Omental fat pad (tissue), 4 donors: ENCODE measurements around the gene PRKCZ. TPM values are rescaled to one million over a fixed set of nuclear protein-coding genes. Genes with fewer than 3 reads are reported as not detected.

Experiments used
- ATAC-seq: fragments of 150-250 bp; one replicate; pipeline ENCODE4 v1.9.1; 2016; ENCODE audit warnings: mild to moderate bottlenecking, moderate library complexity; ENCODE audit not compliant: low FRiP score
- DNase-seq: peaks from one replicate; pipeline ENCODE4 v3.0.0-alpha.2; 2019; ENCODE audit warnings: low spot score
- CTCF ChIP-seq, 3 donors: fragments of 450-650 bp; IDR thresholded peaks; one replicate each; pipeline ENCODE4 v1.5.1; 2016 to 2017; ENCODE audit warnings: antibody characterized with exemption in 3 of 3, mild to moderate bottlenecking in 3 of 3, moderate library complexity in 2 of 3
- total RNA-seq, 4 donors: library from RNA; depleted of rRNA; stranded (reverse); fragments of >200 nt; gene quantifications; one replicate each; pipeline ENCODE4 v1.1.0, GENCODE V29; 2016

The PRKCZ gene
- total RNA-seq, 4 donors from 2014 or later: 2.5 to 8.1 (median 2.6) TPM

- no peak for TF ChIP-seq CTCF (IDR thresholded peaks at IDR 0.05)
- no peak for DNase-seq
- ATAC-seq: no peak
Measured at GRCh38 chr1:2215909-2216766, 165.9 kb downstream of the PRKCZ start.

- DNase-seq (no peak), ATAC-seq (no peak)
- no peak for TF ChIP-seq CTCF (IDR thresholded peaks at IDR 0.05)
Measured at GRCh38 chr1:2216767-2217058, 166.5 kb downstream of the PRKCZ start.

GRCh38 chr1:2221271-2221670 lies 171.1 kb downstream of the PRKCZ start:
- no peak for ATAC-seq
- no peak for TF ChIP-seq CTCF (IDR thresholded peaks at IDR 0.05)
- no peak for DNase-seq

GRCh38 chr1:2224170-2224584 lies 174.0 kb downstream of the PRKCZ start:
- ATAC-seq (no peak), DNase-seq (no peak)
- no peak for TF ChIP-seq CTCF (IDR thresholded peaks at IDR 0.05)

- TF ChIP-seq CTCF (IDR thresholded peaks at IDR 0.05): no peak
- DNase-seq (no peak), ATAC-seq (no peak)
Measured at GRCh38 chr1:2224631-2225428, 174.6 kb downstream of the PRKCZ start.

- peak; percentile 7 for ATAC-seq
- no peak for TF ChIP-seq CTCF (IDR thresholded peaks at IDR 0.05)
- DNase-seq: no peak
Measured at GRCh38 chr1:2226525-2227345, 176.5 kb downstream of the PRKCZ start.
